NCI-H187 treated with DMSO at 0.1 percent for 48 hours (cell line): ENCODE results near the gene IZUMO2.

ENCODE experiments used
- DNase-seq: peaks from one replicate; lab custom pipeline; 2025; lab: John Stamatoyannopoulos, UW

Gene IZUMO2

GRCh38 chr19:50162988-50163387 is at the start of gene IZUMO2:
IZUMO2 (minus strand) TSS chr19:50163281; CDS start chr19:50163194, 87 bp downstream.
- no peak for DNase-seq

- no peak for DNase-seq
Measured at GRCh38 chr19:50210425-50210824, 47.3 kb upstream of the IZUMO2 start.

GRCh38 chr19:50209131-50209530 is 46.0 kb upstream of the IZUMO2 start:
- DNase-seq, result no peak

- DNase-seq, result no peak
Measured at GRCh38 chr19:50207730-50208129, 44.6 kb upstream of the IZUMO2 start.

- DNase-seq, result no peak
Measured at GRCh38 chr19:50206191-50206590, 43.1 kb upstream of the IZUMO2 start.

- DNase-seq, result no peak
Measured at GRCh38 chr19:50205681-50206138, 42.6 kb upstream of the IZUMO2 start.

GRCh38 chr19:50204811-50205675 is 42.0 kb upstream of the IZUMO2 start:
- DNase-seq, result peak; percentile 11

- no peak for DNase-seq
Measured at GRCh38 chr19:50204081-50204428, 41.0 kb upstream of the IZUMO2 start.

- DNase-seq, result peak; percentile 12
Measured at GRCh38 chr19:50203281-50204080, 40.4 kb upstream of the IZUMO2 start, which contains the start of gene MYH14. MYH14 (plus strand) TSS chr19:50203622; CDS start chr19:50210366, 6,744 bp downstream.

GRCh38 chr19:50202962-50203280 is 39.8 kb upstream of the IZUMO2 start:
- no peak for DNase-seq

GRCh38 chr19:50202386-50202785 is 39.3 kb upstream of the IZUMO2 start:
- no peak for DNase-seq

- no peak for DNase-seq
Measured at GRCh38 chr19:50199259-50199555, 36.1 kb upstream of the IZUMO2 start.

GRCh38 chr19:50198431-50199258 is 35.6 kb upstream of the IZUMO2 start:
- DNase-seq, result no peak

- DNase-seq, result no peak
Measured at GRCh38 chr19:50197348-50197747, 34.3 kb upstream of the IZUMO2 start.

- no peak for DNase-seq
Measured at GRCh38 chr19:50196322-50196932, 33.3 kb upstream of the IZUMO2 start.

GRCh38 chr19:50195224-50195623 is 32.1 kb upstream of the IZUMO2 start:
- no peak for DNase-seq

- no peak for DNase-seq
Measured at GRCh38 chr19:50192463-50193211, 29.6 kb upstream of the IZUMO2 start.

GRCh38 chr19:50191216-50191615 is 28.1 kb upstream of the IZUMO2 start:
- DNase-seq, result no peak

GRCh38 chr19:50190439-50190891 is 27.4 kb upstream of the IZUMO2 start:
- no peak for DNase-seq

GRCh38 chr19:50189331-50189730 is 26.2 kb upstream of the IZUMO2 start:
- no peak for DNase-seq

- no peak for DNase-seq
Measured at GRCh38 chr19:50187937-50188336, 24.9 kb upstream of the IZUMO2 start.
